PC-3 (cell line): ENCODE results near the gene ARRDC5.

Experiments used
- EZH2phosphoT487 ChIP-seq: fragments of 300-600 bp; sonication (generic); IDR thresholded peaks from 2 replicates; pipeline ENCODE4 v1.6.1; 2018; ENCODE audit warnings: mild to moderate bottlenecking, antibody characterized with exemption, low read length, borderline replicate concordance
- TF ChIP-seq, protein P1 (sequence below): fragments of 300-600 bp; sonication (generic); conservative IDR thresholded peaks from 2 replicates; pipeline ENCODE4 v1.5.1; 2017; ENCODE audit warnings: antibody characterized with exemption, low read depth, mild to moderate bottlenecking, low read length

DNA sequence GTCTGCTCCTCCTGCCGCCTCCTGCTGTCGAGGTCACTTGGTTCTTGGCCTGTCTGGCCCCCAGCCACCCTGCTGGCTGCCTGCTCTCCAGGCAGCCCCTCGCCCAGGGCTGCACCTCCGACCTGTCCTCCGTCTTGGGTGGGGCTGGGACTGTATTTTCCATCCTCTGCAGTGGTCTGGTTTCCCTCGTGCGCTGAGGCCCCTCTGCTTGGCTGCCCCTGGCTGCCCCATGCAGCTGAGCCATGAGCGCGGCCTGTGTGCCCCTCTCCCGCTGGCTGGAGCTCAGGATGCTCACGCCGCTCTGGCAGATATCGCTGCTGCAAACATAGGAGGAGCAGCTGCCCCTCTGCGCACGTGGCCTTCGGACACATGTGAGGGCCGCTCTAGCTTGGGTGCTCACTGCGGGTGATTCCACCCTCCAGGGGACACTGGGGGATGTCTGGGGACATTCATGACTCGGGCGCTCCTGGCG, 20.6 kb upstream of the ARRDC5 start:
- TF ChIP-seq, protein P1, sequence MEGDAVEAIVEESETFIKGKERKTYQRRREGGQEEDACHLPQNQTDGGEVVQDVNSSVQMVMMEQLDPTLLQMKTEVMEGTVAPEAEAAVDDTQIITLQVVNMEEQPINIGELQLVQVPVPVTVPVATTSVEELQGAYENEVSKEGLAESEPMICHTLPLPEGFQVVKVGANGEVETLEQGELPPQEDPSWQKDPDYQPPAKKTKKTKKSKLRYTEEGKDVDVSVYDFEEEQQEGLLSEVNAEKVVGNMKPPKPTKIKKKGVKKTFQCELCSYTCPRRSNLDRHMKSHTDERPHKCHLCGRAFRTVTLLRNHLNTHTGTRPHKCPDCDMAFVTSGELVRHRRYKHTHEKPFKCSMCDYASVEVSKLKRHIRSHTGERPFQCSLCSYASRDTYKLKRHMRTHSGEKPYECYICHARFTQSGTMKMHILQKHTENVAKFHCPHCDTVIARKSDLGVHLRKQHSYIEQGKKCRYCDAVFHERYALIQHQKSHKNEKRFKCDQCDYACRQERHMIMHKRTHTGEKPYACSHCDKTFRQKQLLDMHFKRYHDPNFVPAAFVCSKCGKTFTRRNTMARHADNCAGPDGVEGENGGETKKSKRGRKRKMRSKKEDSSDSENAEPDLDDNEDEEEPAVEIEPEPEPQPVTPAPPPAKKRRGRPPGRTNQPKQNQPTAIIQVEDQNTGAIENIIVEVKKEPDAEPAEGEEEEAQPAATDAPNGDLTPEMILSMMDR = no peak
- no peak for TF ChIP-seq EZH2phosphoT487
